GM19099 (cell line): ENCODE results near the gene RGS6.

Source experiments
- POLR2A ChIP-seq: IDR thresholded peaks from 3 replicates; pipeline ENCODE4 v1.6.1; 2011; ENCODE audit warnings: low read depth; ENCODE audit not compliant: insufficient read length; ENCODE audit errors: extremely low read depth

The RGS6 gene

GRCh38 chr14:71995741-71996140 lies 63.5 kb downstream of the RGS6 start:
- no peak for TF ChIP-seq POLR2A

- TF ChIP-seq POLR2A, result no peak
Observed at GRCh38 chr14:71996610-71997009, 64.4 kb downstream of the RGS6 start.

- TF ChIP-seq POLR2A, result no peak
Observed at GRCh38 chr14:72000907-72001306, 68.7 kb downstream of the RGS6 start.

- TF ChIP-seq POLR2A, result no peak
Observed at GRCh38 chr14:72002731-72003130, 70.5 kb downstream of the RGS6 start.

- TF ChIP-seq POLR2A, result no peak
Observed at GRCh38 chr14:72008666-72009065, 76.4 kb downstream of the RGS6 start.

GRCh38 chr14:72010474-72010873 lies 78.2 kb downstream of the RGS6 start:
- no peak for TF ChIP-seq POLR2A

- TF ChIP-seq POLR2A, result no peak
Observed at GRCh38 chr14:72013721-72014345, 81.6 kb downstream of the RGS6 start.

GRCh38 chr14:72014486-72014885 lies 82.3 kb downstream of the RGS6 start:
- TF ChIP-seq POLR2A, result no peak

- TF ChIP-seq POLR2A, result no peak
Observed at GRCh38 chr14:72017290-72017689, 85.1 kb downstream of the RGS6 start.

GRCh38 chr14:72023128-72024042 lies 91.2 kb downstream of the RGS6 start:
- TF ChIP-seq POLR2A, result no peak

- no peak for TF ChIP-seq POLR2A
Observed at GRCh38 chr14:72024043-72024407, 91.8 kb downstream of the RGS6 start.

GRCh38 chr14:72024504-72024903 lies 92.3 kb downstream of the RGS6 start:
- no peak for TF ChIP-seq POLR2A

- no peak for TF ChIP-seq POLR2A
Observed at GRCh38 chr14:72026536-72026935, 94.3 kb downstream of the RGS6 start.

- no peak for TF ChIP-seq POLR2A
Observed at GRCh38 chr14:72027061-72027460, 94.8 kb downstream of the RGS6 start.

- TF ChIP-seq POLR2A, result no peak
Observed at GRCh38 chr14:72033365-72033764, 101.1 kb downstream of the RGS6 start.

GRCh38 chr14:72040528-72040927 lies 108.3 kb downstream of the RGS6 start:
- TF ChIP-seq POLR2A, result no peak
